HG02938 (cell line): ENCODE data around the gene NOL11.
"Not testable (repeated sequence)": the region's sequence is repeated elsewhere in the genome, so short reads cannot be mapped to it uniquely, and the experiment has no call there.

ENCODE experiments used
- ATAC-seq: cut with Tn5 transposase; IDR thresholded peaks from one replicate; pipeline ENCODE4 v1.9.1; 2021; ENCODE audit warnings: mild to moderate bottlenecking, moderate library complexity; ENCODE audit not compliant: unreplicated experiment

Gene NOL11

GRCh38 chr17:67717624-67718324, at the start of gene NOL11:
Gene NOL11 (plus strand): TSS chr17:67717936. CDS start chr17:67717948, 12 bp downstream.
- ATAC-seq = peak; percentile 96

- no peak for ATAC-seq
These were observed 46.2 kb upstream of the NOL11 start for GRCh38 chr17:67671493-67671892.

- no peak for ATAC-seq
These were observed 45.0 kb upstream of the NOL11 start for GRCh38 chr17:67672592-67673335.

GRCh38 chr17:67675481-67675880, 42.3 kb upstream of the NOL11 start:
- no peak for ATAC-seq

GRCh38 chr17:67676305-67676704, 41.4 kb upstream of the NOL11 start:
- no peak for ATAC-seq

- ATAC-seq = no peak
These were observed 39.3 kb upstream of the NOL11 start for GRCh38 chr17:67678414-67678813.

GRCh38 chr17:67679225-67679624, 38.5 kb upstream of the NOL11 start:
- no peak for ATAC-seq

- no peak for ATAC-seq
These were observed 38.0 kb upstream of the NOL11 start for GRCh38 chr17:67679721-67680120.

GRCh38 chr17:67680445-67681224, 37.1 kb upstream of the NOL11 start:
- no peak for ATAC-seq

GRCh38 chr17:67682196-67682595, 35.5 kb upstream of the NOL11 start:
- no peak for ATAC-seq

GRCh38 chr17:67685351-67685750, 32.4 kb upstream of the NOL11 start:
- no peak for ATAC-seq

GRCh38 chr17:67686241-67686640, 31.5 kb upstream of the NOL11 start:
- ATAC-seq = no peak

- no peak for ATAC-seq
These were observed 30.2 kb upstream of the NOL11 start for GRCh38 chr17:67687511-67687910.

GRCh38 chr17:67689534-67690177, 28.1 kb upstream of the NOL11 start:
- ATAC-seq = no peak

GRCh38 chr17:67693811-67694210, 23.9 kb upstream of the NOL11 start:
- no peak for ATAC-seq

- ATAC-seq = no peak
These were observed 21.4 kb upstream of the NOL11 start for GRCh38 chr17:67696347-67696746.

GRCh38 chr17:67696853-67697498, 20.8 kb upstream of the NOL11 start:
- ATAC-seq = no peak

- no peak for ATAC-seq
These were observed 17.6 kb upstream of the NOL11 start for GRCh38 chr17:67700037-67700724.

GRCh38 chr17:67700725-67701119, 17.0 kb upstream of the NOL11 start:
- no peak for ATAC-seq

- ATAC-seq = not testable (repeated sequence)
These were observed 14.9 kb upstream of the NOL11 start for GRCh38 chr17:67702861-67703260.
